ENCODE data around the gene ICE2. TPM values are rescaled to one million over a fixed set of nuclear protein-coding genes. Genes with fewer than 3 reads are reported as not detected.
A peak's percentile ranks its signal among the peaks of the same experiment; 100 is the strongest.

Gene ICE2
- total RNA-seq, 1 donor from 2014 or later, result 85.1 TPM

- H3K36me3 Mint-ChIP-seq (ENCODE audit: insufficient read depth), result peaks cover 16% of the 10 kb centered on the region
- no peaks in the 10 kb centered on the region for H3K27me3 Mint-ChIP-seq
- H3K27ac Mint-ChIP-seq, result no peak overlapping the region
- no peak for TF ChIP-seq CTCF (IDR thresholded peaks at IDR 0.05; ENCODE audit: unreplicated experiment)
- no peak overlapping the region for H3K4me3 Mint-ChIP-seq (ENCODE audit: low read depth)
- H3K4me1 Mint-ChIP-seq (ENCODE audit: low read depth), result peaks cover 4% of the 10 kb centered on the region
- DNase-seq (ENCODE audit: low spot score, unreplicated experiment), result no peak
- H3K9me3 Mint-ChIP-seq (ENCODE audit: low read depth), result no peaks in the 10 kb centered on the region
Observed at GRCh38 chr15:60428935-60429334, 50.0 kb downstream of the ICE2 start.

GRCh38 chr15:60426870-60427508 lies 52.0 kb downstream of the ICE2 start:
- Mint-ChIP-seq H3K27me3 (no peaks in the 10 kb centered on the region), H3K36me3 (ENCODE audit: insufficient read depth) (peaks cover 19% of the 10 kb centered on the region), H3K27ac (no peak overlapping the region), H3K4me3 (ENCODE audit: low read depth) (no peak overlapping the region), H3K4me1 (ENCODE audit: low read depth) (peaks cover 12% of the 10 kb centered on the region), H3K9me3 (ENCODE audit: low read depth) (no peaks in the 10 kb centered on the region)
- no peak for TF ChIP-seq CTCF (IDR thresholded peaks at IDR 0.05; ENCODE audit: unreplicated experiment)
- DNase-seq (ENCODE audit: low spot score, unreplicated experiment), result no peak

GRCh38 chr15:60425461-60425860 lies 53.5 kb downstream of the ICE2 start:
- H3K27me3 Mint-ChIP-seq, result no peaks in the 10 kb centered on the region
- H3K36me3 Mint-ChIP-seq (ENCODE audit: insufficient read depth), result peaks cover 12% of the 10 kb centered on the region
- no peak for DNase-seq (ENCODE audit: low spot score, unreplicated experiment)
- peaks cover 16% of the 10 kb centered on the region for H3K4me1 Mint-ChIP-seq (ENCODE audit: low read depth)
- no peak overlapping the region for H3K4me3 Mint-ChIP-seq (ENCODE audit: low read depth)
- no peak for TF ChIP-seq CTCF (IDR thresholded peaks at IDR 0.05; ENCODE audit: unreplicated experiment)
- H3K9me3 Mint-ChIP-seq (ENCODE audit: low read depth), result no peaks in the 10 kb centered on the region
- no peak overlapping the region for H3K27ac Mint-ChIP-seq

- no peaks in the 10 kb centered on the region for H3K27me3 Mint-ChIP-seq
- H3K4me1 Mint-ChIP-seq (ENCODE audit: low read depth), result peaks cover 22% of the 10 kb centered on the region
- no peak for TF ChIP-seq CTCF (IDR thresholded peaks at IDR 0.05; ENCODE audit: unreplicated experiment)
- H3K27ac Mint-ChIP-seq, result peak overlapping the region; percentile 90
- H3K36me3 Mint-ChIP-seq (ENCODE audit: insufficient read depth), result peaks cover 10% of the 10 kb centered on the region
- H3K9me3 Mint-ChIP-seq (ENCODE audit: low read depth), result no peaks in the 10 kb centered on the region
- no peak for DNase-seq (ENCODE audit: low spot score, unreplicated experiment)
- H3K4me3 Mint-ChIP-seq (ENCODE audit: low read depth), result no peak overlapping the region
Observed at GRCh38 chr15:60424006-60424405, 54.9 kb downstream of the ICE2 start.

- no peak overlapping the region for H3K4me3 Mint-ChIP-seq (ENCODE audit: low read depth)
- H3K9me3 Mint-ChIP-seq (ENCODE audit: low read depth), result no peaks in the 10 kb centered on the region
- no peaks in the 10 kb centered on the region for H3K27me3 Mint-ChIP-seq
- peak; percentile 12 for DNase-seq (ENCODE audit: low spot score, unreplicated experiment)
- TF ChIP-seq CTCF (IDR thresholded peaks at IDR 0.05; ENCODE audit: unreplicated experiment), result no peak
- H3K36me3 Mint-ChIP-seq (ENCODE audit: insufficient read depth), result peaks cover 10% of the 10 kb centered on the region
- peak overlapping the region; percentile 90 for H3K27ac Mint-ChIP-seq
- H3K4me1 Mint-ChIP-seq (ENCODE audit: low read depth), result peaks cover 22% of the 10 kb centered on the region
Observed at GRCh38 chr15:60423537-60423936, 55.4 kb downstream of the ICE2 start.

All from progenitor cell of endocrine pancreas (in vitro differentiated cells).